ENCODE measurements around the gene SEZ6L. TPM values are rescaled to one million over a fixed set of nuclear protein-coding genes. Genes with fewer than 3 reads are reported as not detected.

The SEZ6L gene
- total RNA-seq, 1 experiment from 2014 or later = not detected

- DNase-seq (ENCODE audit: low read depth, low spot score) (no peak), ATAC-seq (no peak)
- Histone ChIP-seq H3K9me3 (ENCODE audit: control insufficient read depth in 1 of 2, insufficient read depth in 1 of 2, low read depth in 1 of 2, low read length in 2 of 2) (no peaks in the 10 kb centered on the region), H2AFZ (ENCODE audit: low read depth, low read length, poor library complexity, severe bottlenecking) (no peak overlapping the region), H3K9ac (ENCODE audit: low read length) (no peak overlapping the region), H3K4me1 (ENCODE audit: control insufficient read depth in 1 of 2, insufficient read depth in 2 of 2, low read length in 2 of 2) (no peaks in the 10 kb centered on the region), H3K36me3 (ENCODE audit: control insufficient read depth in 1 of 2, insufficient read depth in 2 of 2, low read length in 2 of 2) (no peaks in the 10 kb centered on the region), H4K20me1 (ENCODE audit: insufficient read depth) (no peaks in the 10 kb centered on the region), H3K4me3 (replicated peaks in 1 of 2; ENCODE audit: low read depth in 1 of 2, low read length in 2 of 2) (no peak overlapping the region), H3K27me3 (ENCODE audit: insufficient read depth, low read length) (peaks cover 62% of the 10 kb centered on the region), H3K4me2 (ENCODE audit: low read length) (no peak overlapping the region), H3K79me2 (ENCODE audit: insufficient read depth, low read length) (no peaks in the 10 kb centered on the region), H3K27ac (ENCODE audit: low read depth, low read length) (no peak overlapping the region), H3K9me2 (ENCODE audit: insufficient read depth) (no peaks in the 10 kb centered on the region)
- TF ChIP-seq EZH2 (IDR thresholded peaks at IDR 0.05) = no peak
- no peak for TF ChIP-seq EZH2phosphoT487 (IDR thresholded peaks at IDR 0.05; ENCODE audit: borderline replicate concordance)
- no peak for TF ChIP-seq ZNF274 (IDR thresholded peaks at IDR 0.05; ENCODE audit: low read depth, low read length)
- no peak for TF ChIP-seq CTCF (IDR thresholded peaks at IDR 0.05 in 2 of 3, conservative IDR thresholded peaks at IDR 0.05 in 1 of 3; ENCODE audit: borderline replicate concordance in 1 of 3, insufficient read depth in 1 of 3, low read depth in 2 of 3, low read length in 2 of 3)
- no peak for TF ChIP-seq SIN3A (IDR thresholded peaks at IDR 0.05; ENCODE audit: low read depth)
- TF ChIP-seq CEBPB (IDR thresholded peaks at IDR 0.05; ENCODE audit: low read depth) = no peak
- TF ChIP-seq CBX3 (IDR thresholded peaks at IDR 0.05; ENCODE audit: low read depth) = no peak
- BruUV-seq (replicated peaks) = no TSS peak
- ChIA-PET CTCF (interaction anchor here (1.6 to 1.8 kb wide), 2 partner anchors 16 to 18 kb away, joined by 5 to 7 read pairs; no protein-coding TSS in a partner anchor), RAD21 (ENCODE audit: low non-redundant PET in 1 of 2, low total read pairs in 2 of 2, uncharacterized antibody in 2 of 2, unreplicated experiment in 2 of 2) (no interaction called here), POLR2A (no interaction called here)
- intact Hi-C loops (cut with micrococcal nuclease) = no loop called here
Measured at GRCh38 chr22:26382782-26383181, 213.5 kb downstream of the SEZ6L start.

- Histone ChIP-seq H4K20me1 (ENCODE audit: insufficient read depth) (no peaks in the 10 kb centered on the region), H2AFZ (ENCODE audit: low read depth, low read length, poor library complexity, severe bottlenecking) (no peak overlapping the region), H3K4me2 (ENCODE audit: low read length) (no peak overlapping the region), H3K27ac (ENCODE audit: low read depth, low read length) (no peak overlapping the region), H3K9me3 (ENCODE audit: control insufficient read depth in 1 of 2, insufficient read depth in 1 of 2, low read depth in 1 of 2, low read length in 2 of 2) (no peaks in the 10 kb centered on the region), H3K9me2 (ENCODE audit: insufficient read depth) (no peaks in the 10 kb centered on the region), H3K79me2 (ENCODE audit: insufficient read depth, low read length) (no peaks in the 10 kb centered on the region), H3K4me1 (ENCODE audit: control insufficient read depth in 1 of 2, insufficient read depth in 2 of 2, low read length in 2 of 2) (no peaks in the 10 kb centered on the region), H3K36me3 (ENCODE audit: control insufficient read depth in 1 of 2, insufficient read depth in 2 of 2, low read length in 2 of 2) (no peaks in the 10 kb centered on the region), H3K9ac (ENCODE audit: low read length) (no peak overlapping the region), H3K27me3 (ENCODE audit: insufficient read depth, low read length) (peaks cover 59% of the 10 kb centered on the region), H3K4me3 (replicated peaks in 1 of 2; ENCODE audit: low read depth in 1 of 2, low read length in 2 of 2) (no peak overlapping the region)
- DNase-seq (ENCODE audit: low read depth, low spot score) (no peak), ATAC-seq (no peak)
- POLR2A ChIA-PET = no interaction called here
- CTCF ChIA-PET = interaction anchor here (1.6 kb wide), 1 partner anchor 18 kb away, joined by 5 read pairs; no protein-coding TSS in a partner anchor
- RAD21 ChIA-PET (ENCODE audit: low non-redundant PET in 1 of 2, low total read pairs in 2 of 2, uncharacterized antibody in 2 of 2, unreplicated experiment in 2 of 2) = no interaction called here
- no TSS peak for BruUV-seq (replicated peaks)
- TF ChIP-seq ZFX (IDR thresholded peaks at IDR 0.05) = no peak
- TF ChIP-seq EZH2 (IDR thresholded peaks at IDR 0.05) = peak; percentile 94; the same call in 1 of the 2 replicates
- TF ChIP-seq EZH2phosphoT487 (IDR thresholded peaks at IDR 0.05; ENCODE audit: borderline replicate concordance) = peak; percentile 97; the same call in 1 of the 2 replicates
- intact Hi-C loops (cut with micrococcal nuclease) = no loop called here
Measured at GRCh38 chr22:26383968-26384556, 214.8 kb downstream of the SEZ6L start.

Data from HCT116 (cell line).